ENCODE data around the gene RIOK1.

DNA sequence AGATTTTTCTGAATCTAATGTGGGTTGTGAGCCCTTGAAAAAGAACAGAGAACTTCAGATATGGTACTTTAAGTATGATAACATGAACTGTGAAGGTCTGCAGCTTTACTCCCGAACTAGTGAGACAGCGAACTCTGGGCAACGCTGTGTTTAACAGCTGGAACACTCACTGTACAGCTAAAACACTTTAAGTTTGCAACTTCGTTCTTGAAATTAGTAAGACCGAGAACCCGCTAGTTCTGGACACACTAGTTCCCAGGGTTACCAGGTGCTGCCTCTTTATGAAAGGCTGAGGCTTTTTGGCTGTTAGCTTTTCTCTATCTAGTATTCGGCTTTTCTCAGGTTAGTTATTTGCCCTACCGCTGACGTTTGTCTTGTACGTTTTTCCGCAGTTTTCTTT is 52.9 kb downstream of the RIOK1 start:
- TF ChIP-seq POLR2AphosphoS5 (IDR thresholded peaks at IDR 0.05; ENCODE audit: low read depth, low read length), result no peak
- no peak for TF ChIP-seq TAF1 (IDR thresholded peaks at IDR 0.05; ENCODE audit: borderline replicate concordance, insufficient read depth, low read length)
- TF ChIP-seq, protein P1, sequence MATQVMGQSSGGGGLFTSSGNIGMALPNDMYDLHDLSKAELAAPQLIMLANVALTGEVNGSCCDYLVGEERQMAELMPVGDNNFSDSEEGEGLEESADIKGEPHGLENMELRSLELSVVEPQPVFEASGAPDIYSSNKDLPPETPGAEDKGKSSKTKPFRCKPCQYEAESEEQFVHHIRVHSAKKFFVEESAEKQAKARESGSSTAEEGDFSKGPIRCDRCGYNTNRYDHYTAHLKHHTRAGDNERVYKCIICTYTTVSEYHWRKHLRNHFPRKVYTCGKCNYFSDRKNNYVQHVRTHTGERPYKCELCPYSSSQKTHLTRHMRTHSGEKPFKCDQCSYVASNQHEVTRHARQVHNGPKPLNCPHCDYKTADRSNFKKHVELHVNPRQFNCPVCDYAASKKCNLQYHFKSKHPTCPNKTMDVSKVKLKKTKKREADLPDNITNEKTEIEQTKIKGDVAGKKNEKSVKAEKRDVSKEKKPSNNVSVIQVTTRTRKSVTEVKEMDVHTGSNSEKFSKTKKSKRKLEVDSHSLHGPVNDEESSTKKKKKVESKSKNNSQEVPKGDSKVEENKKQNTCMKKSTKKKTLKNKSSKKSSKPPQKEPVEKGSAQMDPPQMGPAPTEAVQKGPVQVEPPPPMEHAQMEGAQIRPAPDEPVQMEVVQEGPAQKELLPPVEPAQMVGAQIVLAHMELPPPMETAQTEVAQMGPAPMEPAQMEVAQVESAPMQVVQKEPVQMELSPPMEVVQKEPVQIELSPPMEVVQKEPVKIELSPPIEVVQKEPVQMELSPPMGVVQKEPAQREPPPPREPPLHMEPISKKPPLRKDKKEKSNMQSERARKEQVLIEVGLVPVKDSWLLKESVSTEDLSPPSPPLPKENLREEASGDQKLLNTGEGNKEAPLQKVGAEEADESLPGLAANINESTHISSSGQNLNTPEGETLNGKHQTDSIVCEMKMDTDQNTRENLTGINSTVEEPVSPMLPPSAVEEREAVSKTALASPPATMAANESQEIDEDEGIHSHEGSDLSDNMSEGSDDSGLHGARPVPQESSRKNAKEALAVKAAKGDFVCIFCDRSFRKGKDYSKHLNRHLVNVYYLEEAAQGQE (IDR thresholded peaks at IDR 0.05; ENCODE audit: insufficient read depth in 1 of 2, low read depth in 2 of 2, low read length in 2 of 2), result no peak
- TF ChIP-seq FOXP2 (optimal IDR thresholded peaks at IDR 0.05; ENCODE audit: borderline replicate concordance, extremely low read depth, extremely low read length, insufficient read depth), result no peak
- TF ChIP-seq SIN3A (IDR thresholded peaks at IDR 0.05; ENCODE audit: borderline replicate concordance, insufficient read depth, low read length), result no peak
